ENCODE measurements around the gene RFX8.

- TF ChIP-seq NFE2L2 (conservative IDR thresholded peaks at IDR 0.05; ENCODE audit: low read length): no peak
- no peak for TF ChIP-seq RFX5 (IDR thresholded peaks at IDR 0.05)
- TF ChIP-seq ESRRA (IDR thresholded peaks at IDR 0.05; ENCODE audit: borderline replicate concordance, low read length): no peak
These were observed 4.9 kb upstream of the RFX8 start for GRCh38 chr2:101479810-101480209.
